HG02885 (cell line): ENCODE data around the gene PPP2R3B.
"Not testable (repeated sequence)": the region's sequence is repeated elsewhere in the genome, so short reads cannot be mapped to it uniquely, and the experiment has no call there.

ENCODE experiments used
- ATAC-seq: cut with Tn5 transposase; IDR thresholded peaks from one replicate; pipeline ENCODE4 v1.9.1; 2021; ENCODE audit warnings: mild to moderate bottlenecking; ENCODE audit not compliant: unreplicated experiment, poor library complexity

The PPP2R3B gene

DNA sequence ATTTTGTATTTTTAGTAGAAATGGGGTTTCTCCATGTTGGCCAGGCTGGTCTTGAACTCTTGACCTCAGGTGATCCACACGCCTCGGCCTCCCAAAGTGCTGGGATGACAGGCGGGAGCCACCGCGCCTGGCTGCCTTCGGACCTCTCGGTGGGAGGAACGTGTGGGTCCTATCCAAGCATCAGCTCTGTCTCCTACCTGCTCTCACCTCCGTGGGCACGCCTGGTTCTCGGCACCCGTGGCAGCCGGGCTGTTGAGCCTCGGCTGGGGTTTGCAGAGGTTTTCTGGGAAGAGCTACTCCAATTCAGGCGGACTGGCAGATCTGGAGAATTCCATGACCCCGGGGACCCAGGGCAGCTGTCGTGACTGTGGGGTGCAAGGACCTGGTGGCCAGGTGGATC is 23.6 kb upstream of the PPP2R3B start:
- ATAC-seq = no peak

- no peak for ATAC-seq
Measured at GRCh38 chrX:405149-405548, 18.4 kb upstream of the PPP2R3B start.

- ATAC-seq = no peak
Measured at GRCh38 chrX:404656-405055, 17.9 kb upstream of the PPP2R3B start.

DNA sequence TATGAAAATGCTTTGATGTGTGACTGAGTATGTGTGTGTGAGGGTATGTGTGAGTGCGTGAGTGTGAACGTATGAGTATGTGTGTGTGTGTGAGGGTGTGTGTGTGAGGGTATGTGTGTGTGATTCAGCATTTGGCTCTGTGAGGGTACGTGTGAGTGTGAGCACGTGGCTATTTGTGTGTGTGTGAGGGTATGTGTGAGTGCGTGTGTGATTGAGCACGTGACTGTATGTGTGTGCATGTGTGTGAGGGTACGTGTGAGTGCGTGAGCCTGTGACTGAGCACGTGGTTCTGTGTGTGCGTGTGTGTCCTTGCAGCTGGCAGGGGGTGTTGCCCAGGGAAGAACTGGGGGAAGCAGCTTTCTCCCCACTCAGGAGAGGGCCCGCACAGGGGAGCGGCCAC is 16.1 kb upstream of the PPP2R3B start:
- ATAC-seq = no peak

DNA sequence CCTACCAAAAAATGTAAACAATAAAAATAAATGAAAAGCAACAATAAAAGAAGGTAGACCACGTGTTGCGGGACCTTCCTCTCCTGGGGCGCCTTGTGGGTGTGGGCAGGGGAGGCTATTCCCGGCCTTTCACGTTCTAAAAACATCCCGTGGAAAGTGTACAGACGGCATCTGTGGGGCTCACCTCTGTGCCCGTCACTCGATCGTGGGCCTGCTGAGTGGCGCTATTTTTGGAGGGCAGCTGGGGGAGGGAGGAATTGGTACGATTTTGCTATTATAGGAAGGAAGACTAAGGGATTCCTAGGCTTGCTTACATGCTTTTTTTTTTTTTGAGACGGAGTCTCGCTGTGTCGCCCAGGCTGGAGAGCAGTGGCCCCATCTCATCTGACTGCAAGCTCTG is 13.6 kb upstream of the PPP2R3B start:
- no peak for ATAC-seq

- no peak for ATAC-seq
Measured at GRCh38 chrX:397575-397974, 10.9 kb upstream of the PPP2R3B start.

GRCh38 chrX:394830-395229 is 8.1 kb upstream of the PPP2R3B start:
- no peak for ATAC-seq

- ATAC-seq = no peak
Measured at GRCh38 chrX:392575-392846, 5.8 kb upstream of the PPP2R3B start.

- ATAC-seq = no peak
Measured at GRCh38 chrX:391717-392574, 5.2 kb upstream of the PPP2R3B start.

GRCh38 chrX:390459-390858 is 3.8 kb upstream of the PPP2R3B start:
- ATAC-seq = no peak

DNA sequence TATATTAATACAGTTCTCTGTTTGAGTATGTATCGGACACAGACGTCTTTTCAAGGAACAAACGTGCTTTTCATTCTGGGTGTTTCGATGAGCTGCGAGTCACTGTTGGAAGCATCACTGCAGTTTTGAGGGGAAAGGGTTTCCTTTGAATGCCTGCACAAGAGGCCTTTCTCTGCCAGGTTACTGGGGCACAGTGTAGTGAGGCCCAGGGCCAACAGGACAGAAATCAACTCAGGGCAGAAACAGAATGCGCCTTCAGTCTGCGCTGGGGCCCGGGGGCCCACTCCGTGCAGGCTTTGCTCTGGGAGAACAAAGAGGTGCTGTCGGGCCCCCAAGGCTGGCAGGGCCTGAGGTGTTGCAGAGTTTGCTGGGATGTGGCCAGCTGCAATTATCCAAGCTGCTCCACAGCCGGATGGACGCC is 2.3 kb upstream of the PPP2R3B start:
- ATAC-seq = no peak

GRCh38 chrX:387729-388128 is 1.0 kb upstream of the PPP2R3B start:
- ATAC-seq = no peak

DNA sequence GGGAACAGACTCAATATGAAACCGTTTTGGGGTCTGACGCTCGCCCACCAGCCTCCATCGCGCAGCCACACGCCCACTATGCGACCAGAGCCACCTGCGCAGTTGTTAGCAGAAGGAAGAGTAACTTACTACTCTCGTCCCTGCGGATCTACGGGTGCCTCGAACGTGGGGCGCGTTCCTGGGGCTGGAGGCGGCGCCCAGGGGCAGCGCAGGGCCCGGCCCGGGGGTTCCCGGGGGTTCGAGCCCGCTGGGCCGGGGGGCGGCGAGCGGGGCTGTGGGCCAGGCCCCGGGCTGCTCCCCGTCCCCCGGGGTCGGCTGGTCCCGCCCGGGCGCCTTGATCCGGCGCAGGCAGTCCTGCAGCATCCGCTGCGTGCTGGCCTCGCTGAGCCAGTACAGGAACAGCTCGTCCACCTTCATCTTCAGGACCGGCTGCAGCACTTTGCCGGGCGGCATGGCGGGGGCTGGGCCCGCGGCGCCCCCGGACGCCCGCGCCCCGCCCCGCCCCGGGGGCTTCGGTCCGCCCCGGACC is 404 bp downstream of the PPP2R3B start:
- peak; percentile 35 for ATAC-seq

- not testable (repeated sequence) for ATAC-seq
Measured at GRCh38 chrX:385736-386135, 971 bp downstream of the PPP2R3B start.

GRCh38 chrX:384861-385260 is 1.8 kb downstream of the PPP2R3B start:
- no peak for ATAC-seq

DNA sequence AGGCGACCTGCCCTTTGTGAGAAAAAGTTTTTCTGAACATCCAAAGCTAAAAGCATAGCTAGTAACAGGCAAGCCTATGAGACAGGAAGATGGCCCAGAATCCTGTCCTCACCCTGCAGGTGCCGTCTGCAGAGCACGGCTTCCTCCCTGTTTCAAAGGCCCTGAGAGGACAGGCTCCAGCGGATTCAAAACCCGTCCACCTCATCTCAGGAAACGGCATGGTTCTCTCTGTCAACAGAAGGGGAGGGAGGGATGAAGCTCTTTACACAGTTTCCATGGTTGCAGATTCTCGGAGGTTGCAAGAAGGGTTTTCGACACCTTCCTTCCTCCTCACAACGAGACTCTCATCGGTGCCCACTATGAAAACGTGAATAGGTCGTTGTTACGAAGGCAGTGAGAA is 8.3 kb downstream of the PPP2R3B start:
- ATAC-seq = no peak

DNA sequence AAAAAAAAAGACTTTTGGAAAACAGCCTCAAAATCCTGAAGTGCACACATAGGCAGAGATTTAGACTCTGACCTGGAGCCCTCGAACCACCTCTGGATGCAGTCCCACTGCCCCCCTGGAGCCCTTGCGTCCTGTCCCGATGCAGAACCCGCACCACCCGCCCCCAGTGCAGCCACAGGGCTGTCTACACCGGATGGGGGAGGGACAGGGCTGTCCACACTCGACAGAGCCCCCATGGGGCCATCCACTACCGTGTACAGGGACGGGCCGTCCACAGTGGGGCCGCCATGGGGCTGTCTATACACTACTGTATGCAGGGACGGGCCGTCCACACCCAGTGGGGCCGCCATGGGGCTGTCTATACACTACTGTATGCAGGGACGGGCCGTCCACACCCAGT is 10.5 kb downstream of the PPP2R3B start:
- ATAC-seq = not testable (repeated sequence)

- no peak for ATAC-seq
Measured at GRCh38 chrX:375181-376036, 11.3 kb downstream of the PPP2R3B start.

GRCh38 chrX:374596-374995 is 12.1 kb downstream of the PPP2R3B start:
- no peak for ATAC-seq

DNA sequence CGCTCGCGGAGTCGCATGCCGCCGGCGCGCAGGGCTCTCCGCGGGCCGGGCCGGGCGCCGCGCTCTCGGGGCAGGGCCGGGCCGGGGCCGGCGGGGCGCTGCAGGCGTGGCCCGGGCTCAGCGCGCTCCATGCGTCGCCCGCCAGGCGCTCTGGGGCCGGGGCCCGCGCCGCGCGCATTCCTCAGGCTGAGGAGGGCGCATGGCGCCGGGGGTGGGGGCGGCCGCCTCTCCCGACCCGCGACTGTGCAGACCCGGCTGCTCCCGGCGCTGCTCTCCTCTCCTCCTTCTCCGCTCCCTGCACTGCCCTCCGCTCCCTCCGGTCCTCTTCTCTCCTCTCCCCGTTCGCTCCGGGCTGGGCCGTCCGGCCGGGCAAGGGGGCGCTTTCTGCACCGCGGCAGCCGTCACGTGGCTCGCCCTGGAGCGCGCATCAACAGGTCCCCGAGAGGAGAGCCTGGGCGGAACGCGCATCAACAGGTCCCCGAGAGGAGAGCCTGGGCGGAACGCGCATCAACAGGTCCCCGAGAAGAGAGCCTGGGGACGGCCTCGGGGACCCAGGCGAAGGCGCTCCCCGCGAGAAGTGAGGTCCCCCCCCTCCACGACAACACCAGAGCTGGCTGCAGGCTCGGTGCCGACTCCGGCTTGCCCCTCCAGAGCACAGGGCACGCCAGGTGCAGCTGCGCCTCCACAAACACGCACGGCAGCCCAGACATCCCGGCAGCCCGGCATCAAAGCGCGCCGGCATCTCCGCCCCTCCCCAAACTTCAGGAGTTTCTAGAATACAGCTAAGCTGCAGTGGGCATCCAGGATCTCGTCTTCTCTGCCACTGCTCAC is 12.9 kb downstream of the PPP2R3B start:
- ATAC-seq = peak; percentile 59
